ENCODE measurements around the gene TMEM164.
A peak's percentile ranks its signal among the peaks of the same experiment; 100 is the strongest.

Gene TMEM164

DNA sequence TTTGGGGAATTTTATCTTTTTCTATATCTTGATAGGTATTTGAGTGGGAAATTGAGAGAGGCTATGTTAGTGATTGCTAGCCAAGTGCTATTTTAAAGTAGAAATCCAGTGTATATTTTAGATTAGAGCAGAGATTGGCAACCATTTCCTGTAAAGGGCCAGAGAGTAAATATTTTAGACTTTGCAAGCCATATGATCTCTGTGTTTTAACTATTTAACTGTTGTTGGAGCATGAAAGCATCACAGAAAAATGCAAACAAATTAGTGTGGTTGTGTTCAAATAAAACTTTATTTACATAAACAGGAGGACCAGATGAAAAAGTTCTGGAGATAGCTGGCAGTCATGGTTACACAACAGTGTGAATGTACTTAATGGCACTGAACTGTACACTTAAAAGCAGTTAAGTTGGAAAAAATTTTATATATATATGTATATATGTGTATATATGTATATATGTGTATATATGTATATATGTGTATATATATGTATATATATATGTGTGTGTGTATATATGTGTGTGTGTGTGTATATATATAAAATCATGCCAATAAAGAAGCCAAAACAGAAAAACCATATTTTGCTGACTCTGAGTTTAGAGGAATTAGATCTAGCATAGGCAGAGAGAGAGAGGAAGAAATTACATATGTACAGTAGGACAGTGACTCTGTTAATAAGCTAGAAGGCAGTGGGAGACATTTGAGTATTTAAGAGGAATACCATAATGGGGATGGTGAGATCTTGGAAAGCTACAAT, 83.4 kb downstream of the TMEM164 start:
- peak overlapping the region; percentile 49 for H3K27ac ChIP-seq
- no peak for TF ChIP-seq CTCF (conservative IDR thresholded peaks at IDR 0.05)

GRCh38 chrX:110086916-110087484, 84.1 kb downstream of the TMEM164 start:
- H3K27ac ChIP-seq, result no peak overlapping the region; the same call in 1 of the 2 replicates
- TF ChIP-seq CTCF (conservative IDR thresholded peaks at IDR 0.05), result no peak

DNA sequence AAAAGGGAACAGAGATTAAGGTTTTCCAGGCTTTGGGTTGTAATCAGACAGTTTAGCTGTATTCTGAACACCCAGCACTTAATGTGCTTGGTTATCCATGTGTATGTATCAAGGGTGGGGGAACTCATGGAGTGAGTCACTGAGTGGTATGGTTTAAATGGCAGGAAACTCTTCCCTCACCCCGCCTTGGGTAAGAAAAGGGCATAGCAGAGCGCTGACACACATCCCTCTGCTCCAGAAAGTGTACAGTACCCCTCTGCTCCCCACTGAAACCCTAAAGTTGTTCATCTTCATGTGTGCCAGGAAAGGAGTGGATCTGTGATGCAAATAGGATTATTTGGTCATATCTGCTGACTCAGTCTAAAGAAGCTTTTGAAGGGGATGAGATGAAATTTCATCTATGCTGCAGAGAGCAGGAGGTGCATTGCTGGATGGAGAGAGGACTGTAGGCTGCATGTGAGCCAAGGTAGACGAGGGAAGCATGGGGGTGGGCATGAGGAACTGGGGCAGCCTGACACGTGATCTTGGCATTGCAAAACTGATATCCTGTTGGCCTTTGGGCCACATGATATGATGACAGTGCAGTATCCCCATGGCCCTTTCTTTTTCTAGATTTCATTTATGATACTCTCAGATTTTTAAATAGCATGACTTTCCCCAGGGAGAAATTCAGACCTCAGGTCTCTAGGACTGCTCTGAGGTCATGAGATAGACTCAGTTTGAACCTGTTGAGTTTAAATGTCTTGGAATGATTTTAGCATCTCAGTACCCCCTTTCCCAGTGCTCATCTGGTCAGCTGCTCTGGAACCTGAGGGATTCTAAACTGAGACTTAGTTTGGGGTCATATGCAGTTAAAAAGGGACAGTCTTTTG, 84.8 kb downstream of the TMEM164 start:
- no peak overlapping the region; the same call in 1 of the 2 replicates for H3K27ac ChIP-seq
- TF ChIP-seq CTCF (conservative IDR thresholded peaks at IDR 0.05), result no peak

DNA sequence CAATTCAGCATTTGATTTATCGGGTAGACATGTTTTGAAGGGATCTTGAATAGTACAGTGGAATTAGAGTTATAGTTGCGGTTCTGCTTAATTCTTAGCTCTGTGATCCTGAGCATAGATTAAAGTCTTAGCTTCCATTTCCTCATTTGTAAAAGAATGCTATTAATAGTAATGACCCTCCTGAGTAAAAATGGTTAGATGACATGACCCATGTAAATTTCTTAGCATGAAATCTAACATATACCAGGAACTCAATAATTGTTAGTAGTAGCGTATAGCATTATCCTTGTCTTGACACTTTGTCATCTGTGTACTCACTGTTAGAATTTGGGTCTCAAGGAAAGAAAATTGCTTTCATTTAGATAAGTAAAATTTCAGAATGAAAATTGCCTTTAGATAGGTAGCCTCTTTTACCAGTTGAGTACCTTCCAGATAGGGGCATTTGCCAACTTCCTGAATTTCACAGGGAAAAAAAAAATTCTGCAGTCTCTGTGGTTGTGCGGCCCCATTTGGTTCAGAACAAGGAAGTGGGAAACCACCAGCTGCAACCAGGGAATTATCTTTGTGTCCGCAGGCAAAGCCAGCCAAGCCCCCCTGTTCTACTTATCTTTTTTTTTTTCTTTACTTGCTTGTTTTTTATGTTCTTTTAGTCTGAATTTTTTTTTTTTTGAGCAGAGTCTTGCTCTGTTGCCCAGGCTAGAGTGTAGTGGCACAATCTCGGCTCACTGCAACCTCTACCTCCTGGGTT, 86.9 kb downstream of the TMEM164 start:
- no peak for TF ChIP-seq CTCF (conservative IDR thresholded peaks at IDR 0.05)

GRCh38 chrX:110097920-110098319, 95.0 kb downstream of the TMEM164 start:
- TF ChIP-seq CTCF (conservative IDR thresholded peaks at IDR 0.05), result no peak
- no peak overlapping the region for H3K27ac ChIP-seq

More for the DNA sequence above, 86.9 kb downstream of the TMEM164 start:
- H3K27ac ChIP-seq, result no peak overlapping the region

DNA sequence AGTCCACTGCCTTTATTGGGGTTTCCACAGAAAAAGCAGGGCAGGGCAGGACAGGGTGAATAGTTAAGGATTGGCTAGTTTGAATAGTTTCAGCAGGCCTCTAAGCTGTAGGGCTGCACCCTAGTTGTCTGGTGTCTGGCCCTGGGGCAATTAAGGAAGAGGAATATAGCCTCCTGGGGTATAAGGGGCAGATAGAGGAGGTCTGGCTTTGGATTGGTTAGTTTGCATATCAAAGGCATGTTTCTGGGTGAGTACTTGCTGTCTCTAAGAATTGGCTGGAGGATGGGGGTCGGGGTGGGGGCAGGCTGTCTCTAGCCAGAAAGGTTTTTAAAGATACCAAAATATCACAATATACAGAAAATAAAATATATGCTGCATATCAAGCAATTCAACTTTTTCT, 100.4 kb downstream of the TMEM164 start:
- peak overlapping the region; percentile 21; the same call in 1 of the 2 replicates for H3K27ac ChIP-seq
- no peak for TF ChIP-seq CTCF (conservative IDR thresholded peaks at IDR 0.05)
